Measurements from ENCODE around the gene FAM110A. TPM values are rescaled to one million over a fixed set of nuclear protein-coding genes. Genes with fewer than 3 reads are reported as not detected.

The FAM110A gene
- total and polyA plus RNA-seq, 2 donors (not counting 3 experiments of a cell fraction or from before 2014, with no cell fraction given) = 4.6 to 5.4 TPM

DNA sequence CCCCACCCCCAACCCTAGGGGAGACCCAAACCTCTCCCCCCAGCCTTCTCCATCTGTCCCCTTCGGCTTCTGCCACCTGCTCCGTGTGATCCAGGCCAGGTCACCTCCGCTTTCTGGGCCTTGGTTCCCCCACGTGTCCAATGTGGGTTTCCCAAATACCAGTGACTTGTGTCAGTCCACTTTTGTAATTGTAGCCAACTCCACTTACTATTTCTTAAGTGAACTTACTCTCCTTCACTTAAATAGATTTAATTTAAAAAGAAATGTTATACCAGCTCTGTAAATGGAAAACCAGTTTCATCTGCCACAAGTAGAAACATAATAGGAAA is 10.0 kb upstream of the FAM110A start:
- Histone ChIP-seq H2AFZ (ENCODE audit: low read depth, low read length) (no peak overlapping the region), H4K20me1 (replicated peaks; ENCODE audit: control insufficient read depth, extremely low read depth, insufficient read depth, low read length) (no peaks in the 10 kb centered on the region), H3K36me3 (ENCODE audit: control insufficient read depth in 2 of 2, extremely low read depth in 1 of 2, insufficient read depth in 2 of 2, low read length in 2 of 2) (no peaks in the 10 kb centered on the region), H3K27ac (ENCODE audit: insufficient read depth, low read depth, low read length) (no peak overlapping the region), H3K4me1 (ENCODE audit: control insufficient read depth, extremely low read depth, insufficient read depth, low read length) (no peaks in the 10 kb centered on the region), H3K9ac (replicated peaks; ENCODE audit: extremely low read depth, insufficient read depth, low read length) (no peak overlapping the region), H3K4me3 (replicated peaks in 1 of 3; ENCODE audit: insufficient read depth in 1 of 3, low read depth in 1 of 3, low read length in 3 of 3) (no peak overlapping the region), H3K79me2 (ENCODE audit: control insufficient read depth, insufficient read depth, low read length) (no peaks in the 10 kb centered on the region), H3K9me1 (replicated peaks; ENCODE audit: control insufficient read depth, extremely low read depth, insufficient read depth, low read length) (no peaks in the 10 kb centered on the region), H3K4me2 (ENCODE audit: insufficient read depth, low read length) (no peak overlapping the region), H3K27me3 (ENCODE audit: control insufficient read depth in 2 of 2, insufficient read depth in 2 of 2, low read length in 2 of 2) (no peaks in the 10 kb centered on the region), H3K9me3 (replicated peaks; ENCODE audit: control insufficient read depth, insufficient read depth, low read length) (no peaks in the 10 kb centered on the region)
- dilution Hi-C loops (cut with MboI; ENCODE audit: extremely low pct_ligation_motif_present, low sequenced_read_pairs) = no loop called here
- ChIA-PET POLR2A (no interaction called here), CTCF (interaction anchor here (0.9 to 1.0 kb wide), 2 partner anchors 7 to 132 kb away, joined by 3 to 4 read pairs; no protein-coding TSS in a partner anchor)
- DNase-seq (ENCODE audit: low read depth, low spot score) = no peak
- no peak for FAIRE-seq
- intact Hi-C loops (cut with micrococcal nuclease) = no loop called here
- TF ChIP-seq EZH2 (IDR thresholded peaks at IDR 0.05; ENCODE audit: borderline replicate concordance, low read depth, low read length, severe bottlenecking) (no peak), MYC (IDR thresholded peaks at IDR 0.05; ENCODE audit: low read depth, low read length) (no peak), GATA2 (IDR thresholded peaks at IDR 0.05; ENCODE audit: insufficient read depth, insufficient read length, low read depth, low read length) (no peak), POLR2A (IDR thresholded peaks at IDR 0.05; ENCODE audit: low read depth, low read length) (no peak)
- TF ChIP-seq, protein P1, sequence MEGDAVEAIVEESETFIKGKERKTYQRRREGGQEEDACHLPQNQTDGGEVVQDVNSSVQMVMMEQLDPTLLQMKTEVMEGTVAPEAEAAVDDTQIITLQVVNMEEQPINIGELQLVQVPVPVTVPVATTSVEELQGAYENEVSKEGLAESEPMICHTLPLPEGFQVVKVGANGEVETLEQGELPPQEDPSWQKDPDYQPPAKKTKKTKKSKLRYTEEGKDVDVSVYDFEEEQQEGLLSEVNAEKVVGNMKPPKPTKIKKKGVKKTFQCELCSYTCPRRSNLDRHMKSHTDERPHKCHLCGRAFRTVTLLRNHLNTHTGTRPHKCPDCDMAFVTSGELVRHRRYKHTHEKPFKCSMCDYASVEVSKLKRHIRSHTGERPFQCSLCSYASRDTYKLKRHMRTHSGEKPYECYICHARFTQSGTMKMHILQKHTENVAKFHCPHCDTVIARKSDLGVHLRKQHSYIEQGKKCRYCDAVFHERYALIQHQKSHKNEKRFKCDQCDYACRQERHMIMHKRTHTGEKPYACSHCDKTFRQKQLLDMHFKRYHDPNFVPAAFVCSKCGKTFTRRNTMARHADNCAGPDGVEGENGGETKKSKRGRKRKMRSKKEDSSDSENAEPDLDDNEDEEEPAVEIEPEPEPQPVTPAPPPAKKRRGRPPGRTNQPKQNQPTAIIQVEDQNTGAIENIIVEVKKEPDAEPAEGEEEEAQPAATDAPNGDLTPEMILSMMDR (IDR thresholded peaks at IDR 0.05; ENCODE audit: extremely low read depth in 1 of 2, insufficient read depth in 1 of 2, low read depth in 1 of 2, low read length in 2 of 2) = no peak
- no TSS peak for BruUV-seq (replicated peaks)

GRCh38 chr20:824490-824889 is 9.0 kb upstream of the FAM110A start:
- no peaks in the 10 kb centered on the region for H4K20me1 ChIP-seq (replicated peaks; ENCODE audit: control insufficient read depth, extremely low read depth, insufficient read depth, low read length)
- H3K27me3 ChIP-seq (ENCODE audit: control insufficient read depth in 2 of 2, insufficient read depth in 2 of 2, low read length in 2 of 2) = no peaks in the 10 kb centered on the region
- H3K9me3 ChIP-seq (replicated peaks; ENCODE audit: control insufficient read depth, insufficient read depth, low read length) = no peaks in the 10 kb centered on the region
- no peaks in the 10 kb centered on the region for H3K79me2 ChIP-seq (ENCODE audit: control insufficient read depth, insufficient read depth, low read length)
- H3K27ac ChIP-seq (ENCODE audit: insufficient read depth, low read depth, low read length) = no peak overlapping the region
- ChIA-PET POLR2A (no interaction called here), CTCF (interaction anchor here (0.9 to 1.4 kb wide), 5 partner anchors 8 to 284 kb away, joined by 3 to 4 read pairs (median 3); partner anchors contain the start of gene FAM110A)
- no peaks in the 10 kb centered on the region for H3K9me1 ChIP-seq (replicated peaks; ENCODE audit: control insufficient read depth, extremely low read depth, insufficient read depth, low read length)
- no peaks in the 10 kb centered on the region for H3K4me1 ChIP-seq (ENCODE audit: control insufficient read depth, extremely low read depth, insufficient read depth, low read length)
- no peaks in the 10 kb centered on the region for H3K36me3 ChIP-seq (ENCODE audit: control insufficient read depth in 2 of 2, extremely low read depth in 1 of 2, insufficient read depth in 2 of 2, low read length in 2 of 2)
- H3K4me2 ChIP-seq (ENCODE audit: insufficient read depth, low read length) = no peak overlapping the region
- BruUV-seq (replicated peaks) = no TSS peak
- TF ChIP-seq MYC (IDR thresholded peaks at IDR 0.05; ENCODE audit: low read depth, low read length) = no peak
- TF ChIP-seq EZH2 (IDR thresholded peaks at IDR 0.05; ENCODE audit: borderline replicate concordance, low read depth, low read length, severe bottlenecking) = no peak
- TF ChIP-seq POLR2A (IDR thresholded peaks at IDR 0.05; ENCODE audit: low read depth, low read length) = no peak
- TF ChIP-seq JUN (IDR thresholded peaks at IDR 0.05; ENCODE audit: borderline replicate concordance, insufficient read depth, insufficient read length, low read depth) = no peak
- H3K9ac ChIP-seq (replicated peaks; ENCODE audit: extremely low read depth, insufficient read depth, low read length) = no peak overlapping the region
- no peak overlapping the region for H3K4me3 ChIP-seq (replicated peaks in 1 of 3; ENCODE audit: insufficient read depth in 1 of 3, low read depth in 1 of 3, low read length in 3 of 3)
- dilution Hi-C loops (cut with MboI; ENCODE audit: extremely low pct_ligation_motif_present, low sequenced_read_pairs) = no loop called here
- no peak overlapping the region for H2AFZ ChIP-seq (ENCODE audit: low read depth, low read length)
- intact Hi-C loops (cut with micrococcal nuclease) = no loop called here
- DNase-seq (ENCODE audit: low read depth, low spot score) = no peak
- no peak for FAIRE-seq
